Stomach (tissue), 9 donors: ENCODE measurements around the gene PPP4R3A. TPM values are rescaled to one million over a fixed set of nuclear protein-coding genes. Genes with fewer than 3 reads are reported as not detected.
A peak's percentile ranks its signal among the peaks of the same experiment; 100 is the strongest.

ENCODE experiments used
- DNase-seq, 2 donors: peaks; one replicate each; pipeline versions ENCODE4 v3.0.0 to v3.0.0-alpha.2; 2013 to 2019
- H3K27ac ChIP-seq, 5 donors: fragments of 200-600 bp in 4 of 5; sonication (generic) in 4 of 5; one replicate each; pipeline ENCODE4 v1.5.1; 2013 to 2019; ENCODE audit warnings: mild to moderate bottlenecking in 1 of 5, moderate library complexity in 1 of 5
- H3K27me3 ChIP-seq, 3 donors: fragments of 200-600 bp; sonication (generic); one replicate each; pipeline ENCODE4 v1.5.1; 2017 to 2019; ENCODE audit warnings: mixed run types in 1 of 3
- H3K36me3 ChIP-seq, 4 donors: fragments of 200-600 bp; sonication (generic); 1 replicate in 3 of 4; 2 replicates in 1 of 4; pipeline ENCODE4 v1.5.1; 2016 to 2019
- H3K4me1 ChIP-seq, 4 donors: fragments of 200-600 bp; sonication (generic); one replicate each; pipeline ENCODE4 v1.5.1; 2016 to 2019
- H3K4me3 ChIP-seq, 4 donors: fragments of 200-600 bp; sonication (generic) in 3 of 4; one replicate each; pipeline ENCODE4 v1.5.1; 2016 to 2019; ENCODE audit warnings: mild to moderate bottlenecking in 1 of 4
- H3K9me3 ChIP-seq, 4 donors: fragments of 200-600 bp; sonication (generic); one replicate each; pipeline ENCODE4 v1.5.1; 2016 to 2019
- CTCF ChIP-seq, 7 experiments: fragments of 450-650 bp in 4 of 7; fragments of 200-600 bp in 3 of 7; sonication (generic) in 3 of 7; IDR thresholded peaks; one replicate each; pipeline ENCODE4 v1.5.1; 2016 to 2019; ENCODE audit warnings: antibody characterized with exemption in 7 of 7, control low read depth in 2 of 7, mild to moderate bottlenecking in 1 of 7
- EP300 ChIP-seq: sonication (generic); formaldehyde crosslinking; IDR thresholded peaks from one replicate; pipeline ENCODE4 v1.6.1; 2017; ENCODE audit warnings: antibody characterized with exemption
- POLR2A ChIP-seq, 4 donors: fragments of 450-650 bp; IDR thresholded peaks; one replicate each; pipeline ENCODE4 v1.6.1; 2016; ENCODE audit warnings: antibody characterized with exemption in 4 of 4, control low read depth in 2 of 4, mild to moderate bottlenecking in 1 of 4, moderate library complexity in 1 of 4
- POLR2AphosphoS5 ChIP-seq, 3 donors: sonication (generic); formaldehyde crosslinking; IDR thresholded peaks; one replicate each; pipeline ENCODE4 v1.6.1; 2016; ENCODE audit warnings: antibody characterized with exemption in 3 of 3
- WGBS, 5 donors: extraction: QIAGEN DNeasy Blood & Tissue Kit in 3 of 5; methylation state at CpG; one replicate each; pipeline versions ENCODE4 v1.1.5 to v1.1.7; 2013 to 2018; 5-methylcytosine and 5-hydroxymethylcytosine counted together
- intact Hi-C: fragments of 100-400 bp; cut with DNase I; formaldehyde crosslinking; loops from one replicate; pipeline ENCODE4 v1.15.1; 2023; ENCODE audit warnings: low total_unique reads
- polyA plus RNA-seq, 3 donors: library from polyadenylated mRNA; stranded (reverse); fragments of 200-250 nt; gene quantifications; one replicate each; pipeline ENCODE4 v1.2.3, GENCODE V29; 2013
- total RNA-seq, 5 donors: library from RNA; depleted of rRNA; stranded (reverse); fragments of >200 nt; gene quantifications; one replicate each; pipeline versions ENCODE4 v1.1.0 to v1.2.3, GENCODE V29; 2014 to 2016
- donor health status: healthy with polysubstance abuse.
- donor health status: Bipolar disorder and iron deficiency.
- donor health status: healthy.

Gene PPP4R3A
- total and polyA plus RNA-seq, 8 donors, result 35.7 to 145 (median 68.2) TPM

- Histone ChIP-seq H3K27me3 (peaks cover 0 to 14% (median 0%) of the 10 kb centered on the region in 3 donors), H3K4me3 (peak overlapping the region; percentile 60 to 85 (median 75)), H3K36me3 (no peaks in the 10 kb centered on the region), H3K4me1 (peaks cover 9 to 59% (median 50%) of the 10 kb centered on the region in 4 donors), H3K27ac (peak overlapping the region; percentile 32 to 93 (median 83)), H3K9me3 (no peaks in the 10 kb centered on the region)
- DNase-seq, result peak; percentile 61 to 85
- 0 to 10% (median 1%) methylated on average over 2 to 53 of the region's 53 CpGs for WGBS, 5 donors
- intact Hi-C loops, result loop anchor here (10.0 kb wide), 1 partner anchor 63 kb away; no protein-coding TSS in a partner anchor
- TF ChIP-seq POLR2AphosphoS5 (IDR thresholded peaks at IDR 0.05), result peak in 1 of 3 donors; percentile 8
- no peak for TF ChIP-seq POLR2A (IDR thresholded peaks at IDR 0.05)
- TF ChIP-seq EP300, result no peak
Observed at GRCh38 chr14:91417983-91418386, 92.1 kb downstream of the PPP4R3A start.

GRCh38 chr14:91417120-91417982 lies 92.8 kb downstream of the PPP4R3A start, which contains the start of gene CCDC88C:
TSS of gene CCDC88C (minus strand) at chr14:91417820. CDS start at chr14:91417690, 130 bp downstream.
- no peak for TF ChIP-seq CTCF (IDR thresholded peaks at IDR 0.05)
- no peak for TF ChIP-seq EP300
- TF ChIP-seq POLR2A (IDR thresholded peaks at IDR 0.05), result no peak
- TF ChIP-seq POLR2AphosphoS5 (IDR thresholded peaks at IDR 0.05), result peak in 1 of 3 donors; percentile 2
- intact Hi-C loops, result loop anchor here (10.0 kb wide), 1 partner anchor 63 kb away; no protein-coding TSS in a partner anchor
- Histone ChIP-seq H3K4me1 (peaks cover 9 to 59% (median 55%) of the 10 kb centered on the region in 4 donors), H3K36me3 (no peaks in the 10 kb centered on the region), H3K27ac (peak within 1 kb of the TSS; percentile 81 to 93 (median 87)), H3K9me3 (no peaks in the 10 kb centered on the region), H3K27me3 (peaks cover 0 to 14% (median 0%) of the 10 kb centered on the region in 3 donors), H3K4me3 (peak within 1 kb of the TSS; percentile 60 to 85 (median 75))
- peak; percentile 82 to 90 for DNase-seq
- WGBS, 5 donors, result 1 to 2% (median 1%) methylated on average over 26 to 95 of the region's 103 CpGs

- Histone ChIP-seq H3K4me3 (peak overlapping the region; percentile 60 to 85 (median 75)), H3K4me1 (peaks cover 9 to 59% (median 55%) of the 10 kb centered on the region in 4 donors), H3K36me3 (no peaks in the 10 kb centered on the region), H3K27ac (peak overlapping the region; percentile 81 to 93 (median 87)), H3K9me3 (no peaks in the 10 kb centered on the region), H3K27me3 (peaks cover 0 to 14% (median 0%) of the 10 kb centered on the region in 3 donors)
- intact Hi-C loops, result loop anchor here (10.0 kb wide), 1 partner anchor 62 kb away; no protein-coding TSS in a partner anchor
- TF ChIP-seq EP300, result no peak
- no peak for TF ChIP-seq POLR2A (IDR thresholded peaks at IDR 0.05)
- TF ChIP-seq POLR2AphosphoS5 (IDR thresholded peaks at IDR 0.05), result no peak
- no peak for TF ChIP-seq CTCF (IDR thresholded peaks at IDR 0.05)
- WGBS, 5 donors, result 5 to 9% (median 7%) methylated on average over 18 to 19 of the region's 19 CpGs
- peak in 1 of 2 donors; percentile 47 for DNase-seq
Observed at GRCh38 chr14:91416744-91417119, 93.4 kb downstream of the PPP4R3A start.

- peak; percentile 52 to 71 for DNase-seq
- no peak for TF ChIP-seq CTCF (IDR thresholded peaks at IDR 0.05)
- TF ChIP-seq EP300, result no peak
- H3K36me3 ChIP-seq, result no peaks in the 10 kb centered on the region
- WGBS, 5 donors, result 19 to 34% (median 27%) methylated on average over 18 of the region's 18 CpGs
- peak overlapping the region; percentile 81 to 93 (median 87) for H3K27ac ChIP-seq
- intact Hi-C loops, result loop anchor here (10.0 kb wide), 1 partner anchor 61 kb away; no protein-coding TSS in a partner anchor
- H3K4me1 ChIP-seq, result peaks cover 9 to 56% (median 55%) of the 10 kb centered on the region in 4 donors
- peaks cover 0 to 14% (median 0%) of the 10 kb centered on the region in 3 donors for H3K27me3 ChIP-seq
- peak overlapping the region; percentile 60 to 85 (median 75) for H3K4me3 ChIP-seq
- no peaks in the 10 kb centered on the region for H3K9me3 ChIP-seq
Observed at GRCh38 chr14:91415794-91416743, 94.0 kb downstream of the PPP4R3A start.
